Ishikawa (cell line): ENCODE results near the gene RETREG1.

Source experiments
- CEBPB ChIP-seq: IDR thresholded peaks from 2 replicates; pipeline ENCODE4 v1.6.1; 2012
- CREB1 ChIP-seq: IDR thresholded peaks from 2 replicates; pipeline ENCODE4 v1.6.1; 2012; ENCODE audit warnings: low read depth
- EGR1 ChIP-seq: IDR thresholded peaks from 2 replicates; pipeline ENCODE4 v1.6.1; 2012
- EP300 ChIP-seq: IDR thresholded peaks from 2 replicates; pipeline ENCODE4 v1.6.1; 2012; ENCODE audit warnings: borderline replicate concordance
- FOXM1 ChIP-seq: IDR thresholded peaks from 2 replicates; pipeline ENCODE4 v1.6.1; 2012; ENCODE audit warnings: low read depth, borderline replicate concordance
- MAX ChIP-seq: IDR thresholded peaks from 2 replicates; pipeline ENCODE4 v1.6.1; 2012
- NFIC ChIP-seq: IDR thresholded peaks from 2 replicates; pipeline ENCODE4 v1.6.1; 2012
- RAD21 ChIP-seq: IDR thresholded peaks from 2 replicates; pipeline ENCODE4 v1.6.1; 2012; ENCODE audit warnings: low read depth
- TAF1 ChIP-seq: IDR thresholded peaks from 2 replicates; pipeline ENCODE4 v1.6.1; 2012; ENCODE audit warnings: low read depth, mild to moderate bottlenecking
- TCF12 ChIP-seq: IDR thresholded peaks from 2 replicates; pipeline ENCODE4 v1.6.1; 2012; ENCODE audit warnings: low read depth
- TEAD4 ChIP-seq: IDR thresholded peaks from 2 replicates; pipeline ENCODE4 v1.6.1; 2012
- YY1 ChIP-seq: IDR thresholded peaks from 2 replicates; pipeline ENCODE4 v1.6.1; 2012; ENCODE audit warnings: low read depth
- ZBTB7A ChIP-seq: IDR thresholded peaks from 2 replicates; pipeline ENCODE4 v1.6.1; 2012; ENCODE audit warnings: low read depth
- TF ChIP-seq, protein P1 (sequence below): IDR thresholded peaks from 2 replicates; pipeline ENCODE4 v1.6.1; 2012; ENCODE audit warnings: low read depth, mild to moderate bottlenecking
- TF ChIP-seq, protein P2 (sequence below): IDR thresholded peaks from 2 replicates; pipeline ENCODE4 v1.6.1; 2012

The RETREG1 gene

GRCh38 chr5:16519435-16519834 lies 97.4 kb downstream of the RETREG1 start:
- TF ChIP-seq, protein P1, sequence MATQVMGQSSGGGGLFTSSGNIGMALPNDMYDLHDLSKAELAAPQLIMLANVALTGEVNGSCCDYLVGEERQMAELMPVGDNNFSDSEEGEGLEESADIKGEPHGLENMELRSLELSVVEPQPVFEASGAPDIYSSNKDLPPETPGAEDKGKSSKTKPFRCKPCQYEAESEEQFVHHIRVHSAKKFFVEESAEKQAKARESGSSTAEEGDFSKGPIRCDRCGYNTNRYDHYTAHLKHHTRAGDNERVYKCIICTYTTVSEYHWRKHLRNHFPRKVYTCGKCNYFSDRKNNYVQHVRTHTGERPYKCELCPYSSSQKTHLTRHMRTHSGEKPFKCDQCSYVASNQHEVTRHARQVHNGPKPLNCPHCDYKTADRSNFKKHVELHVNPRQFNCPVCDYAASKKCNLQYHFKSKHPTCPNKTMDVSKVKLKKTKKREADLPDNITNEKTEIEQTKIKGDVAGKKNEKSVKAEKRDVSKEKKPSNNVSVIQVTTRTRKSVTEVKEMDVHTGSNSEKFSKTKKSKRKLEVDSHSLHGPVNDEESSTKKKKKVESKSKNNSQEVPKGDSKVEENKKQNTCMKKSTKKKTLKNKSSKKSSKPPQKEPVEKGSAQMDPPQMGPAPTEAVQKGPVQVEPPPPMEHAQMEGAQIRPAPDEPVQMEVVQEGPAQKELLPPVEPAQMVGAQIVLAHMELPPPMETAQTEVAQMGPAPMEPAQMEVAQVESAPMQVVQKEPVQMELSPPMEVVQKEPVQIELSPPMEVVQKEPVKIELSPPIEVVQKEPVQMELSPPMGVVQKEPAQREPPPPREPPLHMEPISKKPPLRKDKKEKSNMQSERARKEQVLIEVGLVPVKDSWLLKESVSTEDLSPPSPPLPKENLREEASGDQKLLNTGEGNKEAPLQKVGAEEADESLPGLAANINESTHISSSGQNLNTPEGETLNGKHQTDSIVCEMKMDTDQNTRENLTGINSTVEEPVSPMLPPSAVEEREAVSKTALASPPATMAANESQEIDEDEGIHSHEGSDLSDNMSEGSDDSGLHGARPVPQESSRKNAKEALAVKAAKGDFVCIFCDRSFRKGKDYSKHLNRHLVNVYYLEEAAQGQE: no peak
- TF ChIP-seq RAD21: no peak
- TF ChIP-seq NFIC: no peak
- TF ChIP-seq TEAD4: no peak
- TF ChIP-seq, protein P2, sequence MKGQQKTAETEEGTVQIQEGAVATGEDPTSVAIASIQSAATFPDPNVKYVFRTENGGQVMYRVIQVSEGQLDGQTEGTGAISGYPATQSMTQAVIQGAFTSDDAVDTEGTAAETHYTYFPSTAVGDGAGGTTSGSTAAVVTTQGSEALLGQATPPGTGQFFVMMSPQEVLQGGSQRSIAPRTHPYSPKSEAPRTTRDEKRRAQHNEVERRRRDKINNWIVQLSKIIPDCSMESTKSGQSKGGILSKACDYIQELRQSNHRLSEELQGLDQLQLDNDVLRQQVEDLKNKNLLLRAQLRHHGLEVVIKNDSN: no peak
- no peak for TF ChIP-seq EGR1
- no peak for TF ChIP-seq TAF1
- TF ChIP-seq CREB1: no peak
- no peak for TF ChIP-seq TCF12
- TF ChIP-seq MAX: no peak
- TF ChIP-seq FOXM1: no peak

DNA sequence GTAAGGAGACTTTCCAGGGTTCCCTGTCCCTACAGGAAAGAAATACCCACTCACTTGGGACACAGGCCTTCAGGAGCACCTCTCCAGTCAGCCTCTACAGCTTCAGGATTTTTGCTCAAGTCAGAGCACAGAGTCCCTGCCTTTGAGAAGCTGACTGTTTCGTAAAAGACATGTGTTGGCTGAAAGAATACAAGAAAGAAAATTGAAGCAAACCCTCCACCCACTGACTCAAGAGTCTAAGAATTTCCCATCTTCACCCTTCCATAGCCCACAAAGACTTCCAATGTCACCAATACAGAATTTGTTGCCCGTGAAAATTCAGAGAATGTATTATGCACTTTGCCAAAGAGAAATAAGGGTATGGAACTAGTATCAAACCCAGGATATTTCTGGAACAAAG lies 98.2 kb downstream of the RETREG1 start:
- TF ChIP-seq, protein P2: no peak
- TF ChIP-seq CEBPB (no peak), FOXM1 (no peak), TAF1 (no peak), ZBTB7A (no peak), EGR1 (no peak), RAD21 (no peak), NFIC (no peak), TCF12 (no peak), CREB1 (no peak), EP300 (no peak), MAX (no peak), TEAD4 (no peak), YY1 (no peak)
- TF ChIP-seq, protein P1: no peak

- TF ChIP-seq CREB1 (no peak), YY1 (no peak), EGR1 (no peak), NFIC (no peak), TCF12 (no peak), ZBTB7A (no peak), CEBPB (no peak)
- TF ChIP-seq, protein P1: no peak
These were observed 101.3 kb downstream of the RETREG1 start for GRCh38 chr5:16515532-16515931.

GRCh38 chr5:16510098-16510497 lies 106.7 kb downstream of the RETREG1 start:
- TF ChIP-seq EGR1: no peak
- no peak for TF ChIP-seq CREB1
- TF ChIP-seq, protein P1: no peak
- no peak for TF ChIP-seq TAF1
- no peak for TF ChIP-seq ZBTB7A
- TF ChIP-seq NFIC: no peak
- no peak for TF ChIP-seq EP300
